H9 (cell line): ENCODE data around the gene RCOR2. TPM values are rescaled to one million over a fixed set of nuclear protein-coding genes. Genes with fewer than 3 reads are reported as not detected.

Experiments
- DNase-seq: peaks from one replicate; pipeline ENCODE4 v3.0.0-alpha.2; 2017
- H2AFZ ChIP-seq: one replicate; pipeline ENCODE4 v1.6.1; 2013; ENCODE audit warnings: mild to moderate bottlenecking, low read length, control low read depth, moderate library complexity
- H2AK5ac ChIP-seq: 2 replicates; pipeline ENCODE4 v1.6.1; 2013; ENCODE audit warnings: low read length, control low read depth, mixed read lengths; ENCODE audit not compliant: insufficient read length
- H2BK120ac ChIP-seq: one replicate; pipeline ENCODE4 v1.6.1; 2013; ENCODE audit warnings: low read depth, mild to moderate bottlenecking, low read length, control low read depth, inconsistent platforms; ENCODE audit not compliant: poor library complexity, severe bottlenecking
- H2BK12ac ChIP-seq: 2 replicates; pipeline ENCODE4 v1.6.1; 2013; ENCODE audit warnings: low read length, control low read depth, mixed read lengths, low read depth; ENCODE audit not compliant: insufficient read length
- H2BK15ac ChIP-seq: 2 replicates; pipeline ENCODE4 v1.6.1; 2013; ENCODE audit warnings: low read depth, low read length, control low read depth
- H2BK20ac ChIP-seq: one replicate; pipeline ENCODE4 v1.6.1; 2013; ENCODE audit warnings: low read depth, mild to moderate bottlenecking, low read length, control low read depth, inconsistent platforms; ENCODE audit not compliant: poor library complexity, severe bottlenecking
- H2BK5ac ChIP-seq: 2 replicates; pipeline ENCODE4 v1.6.1; 2013; ENCODE audit warnings: low read length, control low read depth, mixed read lengths; ENCODE audit not compliant: insufficient read length
- H3K14ac ChIP-seq: 2 replicates; pipeline ENCODE4 v1.6.1; 2013; ENCODE audit warnings: low read length, control low read depth; ENCODE audit not compliant: insufficient read depth
- H3K18ac ChIP-seq: 2 replicates; pipeline ENCODE4 v1.6.1; 2013; ENCODE audit warnings: low read depth, mild to moderate bottlenecking, mixed read lengths, low read length, control low read depth; ENCODE audit not compliant: insufficient read length
- H3K23ac ChIP-seq: 2 replicates; pipeline ENCODE4 v1.6.1; 2013; ENCODE audit warnings: low read length, control low read depth, mixed read lengths, low read depth; ENCODE audit not compliant: insufficient read length
- H3K23me2 ChIP-seq: 2 replicates; pipeline ENCODE4 v1.6.1; 2013; ENCODE audit warnings: low read depth, mild to moderate bottlenecking, mixed read lengths, low read length, control low read depth; ENCODE audit not compliant: insufficient read length, poor library complexity, severe bottlenecking
- H3K27ac ChIP-seq: 2 replicates; pipeline ENCODE4 v1.5.1; 2013; ENCODE audit warnings: low read length, control low read depth, mixed read lengths, low read depth; ENCODE audit not compliant: insufficient read length
- H3K27me3 ChIP-seq: 2 replicates; pipeline ENCODE4 v1.6.1; 2013; ENCODE audit warnings: low read length, control low read depth, inconsistent platforms; ENCODE audit not compliant: insufficient read depth
- H3K4ac ChIP-seq: 2 replicates; pipeline ENCODE4 v1.6.1; 2013; ENCODE audit warnings: low read depth, mild to moderate bottlenecking, control low read depth, inconsistent platforms, low read length, moderate library complexity
- H3K4me1 ChIP-seq: 2 replicates; pipeline ENCODE4 v1.6.1; 2013; ENCODE audit warnings: low read length, control low read depth, inconsistent platforms; ENCODE audit not compliant: insufficient read depth
- H3K4me2 ChIP-seq: 2 replicates; pipeline ENCODE4 v1.6.1; 2013; ENCODE audit warnings: low read length, control low read depth, mixed read lengths; ENCODE audit not compliant: insufficient read length, insufficient read depth
- H3K56ac ChIP-seq: 2 replicates; pipeline ENCODE4 v1.6.1; 2013; ENCODE audit warnings: low read depth, mild to moderate bottlenecking, mixed read lengths, low read length, control low read depth; ENCODE audit not compliant: insufficient read length
- H3K79me1 ChIP-seq: 2 replicates; pipeline ENCODE4 v1.6.1; 2013; ENCODE audit warnings: low read depth, mild to moderate bottlenecking, moderate library complexity, low read length, control low read depth, inconsistent platforms; ENCODE audit not compliant: insufficient read depth, poor library complexity, severe bottlenecking
- H3K79me2 ChIP-seq: 2 replicates; pipeline ENCODE4 v1.6.1; 2013; ENCODE audit warnings: low read length, control low read depth, inconsistent platforms; ENCODE audit not compliant: insufficient read depth
- H3K9ac ChIP-seq: 2 replicates; pipeline ENCODE4 v1.6.1; 2013; ENCODE audit warnings: low read length, control low read depth, mixed read lengths; ENCODE audit not compliant: insufficient read length; ENCODE audit errors: extremely low read depth
- H3K9me3 ChIP-seq: one replicate; pipeline ENCODE4 v1.6.1; 2013; ENCODE audit warnings: low read depth, low read length, inconsistent platforms; ENCODE audit not compliant: control insufficient read depth
- H3T11ph ChIP-seq: one replicate; pipeline ENCODE4 v1.6.1; 2013; ENCODE audit warnings: mild to moderate bottlenecking, low read length, control low read depth, inconsistent platforms
- H4K20me1 ChIP-seq: one replicate; pipeline ENCODE4 v1.6.1; 2013; ENCODE audit not compliant: control insufficient read depth, insufficient read length, insufficient read depth
- H4K5ac ChIP-seq: 2 replicates; pipeline ENCODE4 v1.6.1; 2013; ENCODE audit warnings: low read depth, mild to moderate bottlenecking, mixed read lengths, low read length, control low read depth; ENCODE audit not compliant: insufficient read length
- H4K8ac ChIP-seq: replicated peaks from 2 replicates; pipeline ENCODE4 v1.6.1; 2013; ENCODE audit warnings: low read length, control low read depth, mixed read lengths, low read depth; ENCODE audit not compliant: insufficient read length
- H4K91ac ChIP-seq: 2 replicates; pipeline ENCODE4 v1.6.1; 2013; ENCODE audit warnings: low read depth, mild to moderate bottlenecking, moderate library complexity, mixed read lengths, low read length, control low read depth; ENCODE audit not compliant: insufficient read length
- H3K27ac Mint-ChIP-seq, 3 experiments: 2 replicates in 2 of 3; 3 replicates in 1 of 3; pipeline ENCODE4 v1.8.0; 2020 to 2021; ENCODE audit warnings: mixed read lengths in 3 of 3, mild to moderate bottlenecking in 1 of 3, moderate library complexity in 1 of 3
- H3K27me3 Mint-ChIP-seq: 2 replicates; pipeline ENCODE4 v1.8.0; 2021; ENCODE audit warnings: low read depth, mild to moderate bottlenecking, moderate library complexity, mixed read lengths
- H3K36me3 Mint-ChIP-seq, 3 experiments: 2 replicates in 2 of 3; 3 replicates in 1 of 3; pipeline ENCODE4 v1.8.0; 2020 to 2021; ENCODE audit warnings: low read depth in 3 of 3, mixed read lengths in 3 of 3; ENCODE audit not compliant: insufficient read depth in 1 of 3
- H3K4me1 Mint-ChIP-seq, 2 experiments: 2 replicates each; pipeline ENCODE4 v1.8.0; 2020; ENCODE audit warnings: mixed read lengths in 2 of 2
- H3K4me3 Mint-ChIP-seq, 2 experiments: 2 replicates in 1 of 2; 3 replicates in 1 of 2; pipeline ENCODE4 v1.8.0; 2020 to 2021; ENCODE audit warnings: mild to moderate bottlenecking in 2 of 2, mixed read lengths in 2 of 2, moderate library complexity in 1 of 2
- H3K9me3 Mint-ChIP-seq, 2 experiments: 2 replicates in 1 of 2; 3 replicates in 1 of 2; pipeline ENCODE4 v1.8.0; 2020; ENCODE audit warnings: mild to moderate bottlenecking in 2 of 2, mixed read lengths in 2 of 2, moderate library complexity in 1 of 2
- CTCF ChIP-seq: fragments of 200-600 bp; sonication (generic); conservative IDR thresholded peaks from 3 replicates; pipeline ENCODE4 v1.8.0; 2021; ENCODE audit warnings: antibody characterized with exemption, mild to moderate bottlenecking
- WGBS: extraction: QIAGEN DNeasy Blood & Tissue Kit; methylation state at CpG from one replicate; pipeline ENCODE4 v1.1.7; 2013; ENCODE audit warnings: missing lambda C conversion rate, low lambda C conversion rate, mixed read lengths; ENCODE audit not compliant: insufficient read length; ENCODE audit errors: extremely low coverage; 5-methylcytosine and 5-hydroxymethylcytosine counted together
- total RNA-seq: library from RNA; stranded (reverse); gene quantifications from 2 replicates; pipeline ENCODE4 v1.2.1, GENCODE V29; 2021

Gene RCOR2
- total RNA-seq, 1 experiment from 2014 or later = 118 TPM

DNA sequence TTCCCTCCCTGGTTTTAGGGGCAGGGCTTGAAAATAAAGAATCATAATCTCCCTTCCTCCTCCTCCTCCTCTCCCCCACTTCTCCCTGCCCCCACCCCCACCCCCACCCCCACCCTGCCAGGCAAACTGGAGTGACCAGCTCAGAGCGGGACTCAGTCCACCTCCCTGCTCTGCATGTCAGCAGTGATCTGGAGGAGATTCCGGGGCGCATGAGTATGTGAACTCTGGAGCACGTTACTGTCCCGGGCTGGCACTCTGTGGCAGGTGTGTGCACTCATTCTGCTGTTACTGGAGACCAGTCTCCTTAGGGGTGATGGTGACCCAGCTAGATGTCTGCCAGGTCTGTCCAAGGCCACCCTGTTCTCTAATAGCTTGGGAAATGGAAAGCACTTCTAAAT is 44.2 kb downstream of the RCOR2 start:
- H4K91ac ChIP-seq = no peak overlapping the region
- H3K4me1 Mint-ChIP-seq = peaks cover 43 to 48% of the 10 kb centered on the region in 2 experiments
- no peaks in the 10 kb centered on the region for H3K23me2 ChIP-seq
- peaks cover 12% of the 10 kb centered on the region; the same call in 1 of the 2 replicates for H3K4me1 ChIP-seq
- no peak overlapping the region for H3K4ac ChIP-seq
- no peak overlapping the region for H2AK5ac ChIP-seq
- H3K27ac ChIP-seq = no peak overlapping the region
- no peak overlapping the region for H3K4me2 ChIP-seq
- no peak for TF ChIP-seq CTCF
- WGBS = no CpG with 5 or more reads among the region's 5 CpGs
- H2BK120ac ChIP-seq = no peak overlapping the region
- H4K5ac ChIP-seq = no peak overlapping the region
- no peak overlapping the region for H3T11ph ChIP-seq
- no peak overlapping the region for H3K9ac ChIP-seq
- H3K27me3 Mint-ChIP-seq = no peaks in the 10 kb centered on the region
- H3K36me3 Mint-ChIP-seq = peaks cover 0 to 4% (median 3%) of the 10 kb centered on the region in 3 experiments; a peak in 4 of 7 replicates
- no peak overlapping the region for H3K18ac ChIP-seq
- no peaks in the 10 kb centered on the region for H3K27me3 ChIP-seq
- H3K79me2 ChIP-seq = peaks cover 19% of the 10 kb centered on the region; the same call in 1 of the 2 replicates
- H3K9me3 Mint-ChIP-seq = no peaks in the 10 kb centered on the region
- no peak overlapping the region for H3K56ac ChIP-seq
- H3K9me3 ChIP-seq = no peaks in the 10 kb centered on the region
- no peak overlapping the region for H3K4me3 Mint-ChIP-seq
- no peak overlapping the region for H3K23ac ChIP-seq
- peaks cover 10% of the 10 kb centered on the region for H3K79me1 ChIP-seq
- no peak overlapping the region for H2AFZ ChIP-seq
- no peak overlapping the region for H3K14ac ChIP-seq
- no peak overlapping the region; a peak in 1 of 7 replicates for H3K27ac Mint-ChIP-seq
- no peak for DNase-seq
- H4K20me1 ChIP-seq = no peaks in the 10 kb centered on the region
- no peak overlapping the region for H4K8ac ChIP-seq
- no peak overlapping the region for H2BK15ac ChIP-seq
- no peak overlapping the region for H2BK5ac ChIP-seq
- no peak overlapping the region for H2BK20ac ChIP-seq
- no peak overlapping the region for H2BK12ac ChIP-seq
